Fibroblast of gingiva (primary cell): Measurements from ENCODE around the gene ELOVL3.
"Not testable (repeated sequence)": the region's sequence is repeated elsewhere in the genome, so short reads cannot be mapped to it uniquely, and the experiment has no call there.

Source experiments
- DNase-seq: peaks from one replicate; pipeline ENCODE4 v3.0.0-alpha.2; 2011; ENCODE audit warnings: low read depth

The ELOVL3 gene

GRCh38 chr10:102227050-102227449 is 951 bp downstream of the ELOVL3 start:
- peak; percentile 95 for DNase-seq

GRCh38 chr10:102229810-102230263 is 3.7 kb downstream of the ELOVL3 start:
- peak; percentile 53 for DNase-seq

- DNase-seq: peak; percentile 62
These were observed 4.3 kb downstream of the ELOVL3 start for GRCh38 chr10:102230264-102230860.

- no peak for DNase-seq
These were observed 4.8 kb downstream of the ELOVL3 start for GRCh38 chr10:102230861-102231356.

GRCh38 chr10:102231357-102232318 is 5.5 kb downstream of the ELOVL3 start:
- DNase-seq: no peak

- DNase-seq: no peak
These were observed 7.9 kb downstream of the ELOVL3 start for GRCh38 chr10:102233997-102234396.

- DNase-seq: no peak
These were observed 8.9 kb downstream of the ELOVL3 start for GRCh38 chr10:102234888-102235597.

- no peak for DNase-seq
These were observed 9.5 kb downstream of the ELOVL3 start for GRCh38 chr10:102235598-102235920.

- DNase-seq: no peak
These were observed 9.9 kb downstream of the ELOVL3 start for GRCh38 chr10:102236006-102236405.

GRCh38 chr10:102237711-102238252 is 11.7 kb downstream of the ELOVL3 start:
- DNase-seq: no peak

- no peak for DNase-seq
These were observed 14.4 kb downstream of the ELOVL3 start for GRCh38 chr10:102240467-102241031.

- DNase-seq: no peak
These were observed 14.9 kb downstream of the ELOVL3 start for GRCh38 chr10:102241032-102241443.

GRCh38 chr10:102241444-102242117 is 15.5 kb downstream of the ELOVL3 start, which contains the start of gene PITX3:
TSS of gene PITX3 (minus strand) at chr10:102241512. CDS start at chr10:102232080, 9,432 bp downstream.
- peak; percentile 90 for DNase-seq

GRCh38 chr10:102242118-102242485 is 16.0 kb downstream of the ELOVL3 start:
- DNase-seq: no peak

GRCh38 chr10:102243309-102243708 is 17.2 kb downstream of the ELOVL3 start:
- DNase-seq: peak; percentile 83

GRCh38 chr10:102245082-102245931 is 19.2 kb downstream of the ELOVL3 start, which contains the start of gene GBF1:
TSS of gene GBF1 (plus strand) at chr10:102245532. CDS start at chr10:102258939, 13,407 bp downstream.
- DNase-seq: peak; percentile 100

GRCh38 chr10:102245932-102246251 is 19.8 kb downstream of the ELOVL3 start:
- DNase-seq: no peak

GRCh38 chr10:102246261-102246660 is 20.2 kb downstream of the ELOVL3 start:
- peak; percentile 37 for DNase-seq

- no peak for DNase-seq
These were observed 21.6 kb downstream of the ELOVL3 start for GRCh38 chr10:102247734-102248133.

- not testable (repeated sequence) for DNase-seq
These were observed 26.4 kb downstream of the ELOVL3 start for GRCh38 chr10:102252508-102252907.
